Gastrocnemius medialis (tissue), 4 donors: ENCODE data around the gene PCNX3.

ENCODE experiments used
- CTCF ChIP-seq, 5 experiments: fragments of 450-650 bp in 3 of 5; fragments of 200-600 bp in 2 of 5; sonication (generic) in 2 of 5; IDR thresholded peaks in 4 of 5; conservative IDR thresholded peaks in 1 of 5; 1 replicate in 4 of 5; 2 replicates in 1 of 5; pipeline ENCODE4 v1.5.1; 2016 to 2019; ENCODE audit warnings: antibody characterized with exemption in 5 of 5, mild to moderate bottlenecking in 3 of 5, moderate library complexity in 3 of 5
- POLR2A ChIP-seq, 2 donors: fragments of 450-650 bp; IDR thresholded peaks; one replicate each; pipeline ENCODE4 v1.6.1; 2017; ENCODE audit warnings: antibody characterized with exemption in 2 of 2, mild to moderate bottlenecking in 2 of 2, moderate library complexity in 2 of 2

- TF ChIP-seq CTCF (IDR thresholded peaks at IDR 0.05 in 4 of 5, conservative IDR thresholded peaks at IDR 0.05 in 1 of 5) (no peak), POLR2A (IDR thresholded peaks at IDR 0.05) (no peak)
Measured at GRCh38 chr11:65617136-65617850, 1.7 kb downstream of the PCNX3 start.
